GM13977 (cell line): ENCODE results near the gene ALB.

ENCODE experiments used
- DNase-seq: peaks from one replicate; pipeline ENCODE4 v3.0.0; 2012; ENCODE audit warnings: low spot score
- in situ Hi-C: fragments of 300-500 bp; cut with MboI; formaldehyde crosslinking; loops from one replicate; pipeline ENCODE4 v1.12.0; 2022; ENCODE audit warnings: low sequenced_read_pairs, low pct_unique_long_range_greater_than_20kb, mixed read lengths, inconsistent platforms; ENCODE audit not compliant: unreplicated experiment
- TF ChIP-seq, protein P1 (sequence below): IDR thresholded peaks from 2 replicates; pipeline ENCODE4 v1.5.1; 2012; ENCODE audit warnings: mild to moderate bottlenecking, control low read depth; ENCODE audit not compliant: insufficient read depth; ENCODE audit errors: extremely low read depth, missing control alignments

The ALB gene

DNA sequence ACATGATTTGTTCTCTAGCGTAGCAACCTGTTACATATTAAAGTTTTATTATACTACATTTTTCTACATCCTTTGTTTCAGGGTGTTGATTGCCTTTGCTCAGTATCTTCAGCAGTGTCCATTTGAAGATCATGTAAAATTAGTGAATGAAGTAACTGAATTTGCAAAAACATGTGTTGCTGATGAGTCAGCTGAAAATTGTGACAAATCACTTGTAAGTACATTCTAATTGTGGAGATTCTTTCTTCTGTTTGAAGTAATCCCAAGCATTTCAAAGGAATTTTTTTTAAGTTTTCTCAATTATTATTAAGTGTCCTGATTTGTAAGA lies 2.4 kb downstream of the ALB start:
- in situ Hi-C loops = no loop called here
- DNase-seq = no peak
- TF ChIP-seq, protein P1, sequence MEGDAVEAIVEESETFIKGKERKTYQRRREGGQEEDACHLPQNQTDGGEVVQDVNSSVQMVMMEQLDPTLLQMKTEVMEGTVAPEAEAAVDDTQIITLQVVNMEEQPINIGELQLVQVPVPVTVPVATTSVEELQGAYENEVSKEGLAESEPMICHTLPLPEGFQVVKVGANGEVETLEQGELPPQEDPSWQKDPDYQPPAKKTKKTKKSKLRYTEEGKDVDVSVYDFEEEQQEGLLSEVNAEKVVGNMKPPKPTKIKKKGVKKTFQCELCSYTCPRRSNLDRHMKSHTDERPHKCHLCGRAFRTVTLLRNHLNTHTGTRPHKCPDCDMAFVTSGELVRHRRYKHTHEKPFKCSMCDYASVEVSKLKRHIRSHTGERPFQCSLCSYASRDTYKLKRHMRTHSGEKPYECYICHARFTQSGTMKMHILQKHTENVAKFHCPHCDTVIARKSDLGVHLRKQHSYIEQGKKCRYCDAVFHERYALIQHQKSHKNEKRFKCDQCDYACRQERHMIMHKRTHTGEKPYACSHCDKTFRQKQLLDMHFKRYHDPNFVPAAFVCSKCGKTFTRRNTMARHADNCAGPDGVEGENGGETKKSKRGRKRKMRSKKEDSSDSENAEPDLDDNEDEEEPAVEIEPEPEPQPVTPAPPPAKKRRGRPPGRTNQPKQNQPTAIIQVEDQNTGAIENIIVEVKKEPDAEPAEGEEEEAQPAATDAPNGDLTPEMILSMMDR = no peak

DNA sequence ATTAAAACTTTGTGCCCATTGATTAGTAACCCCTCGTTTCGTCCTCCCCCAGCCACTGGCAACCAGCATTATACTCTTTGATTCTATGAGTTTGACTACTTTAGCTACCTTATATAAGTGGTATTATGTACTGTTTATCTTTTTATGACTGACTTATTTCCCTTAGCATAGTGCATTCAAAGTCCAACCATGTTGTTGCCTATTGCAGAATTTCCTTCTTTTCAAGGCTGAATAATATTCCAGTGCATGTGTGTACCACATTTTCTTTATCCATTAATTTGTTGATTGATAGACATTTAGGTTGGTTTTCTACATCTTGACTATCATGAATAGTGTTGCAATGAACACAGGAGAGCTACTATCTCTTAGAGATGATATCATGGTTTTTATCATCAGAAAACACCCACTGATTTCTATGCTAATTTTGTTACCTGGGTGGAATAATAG lies 3.2 kb downstream of the ALB start:
- in situ Hi-C loops = no loop called here
- TF ChIP-seq, protein P1 = no peak
- DNase-seq = no peak

DNA sequence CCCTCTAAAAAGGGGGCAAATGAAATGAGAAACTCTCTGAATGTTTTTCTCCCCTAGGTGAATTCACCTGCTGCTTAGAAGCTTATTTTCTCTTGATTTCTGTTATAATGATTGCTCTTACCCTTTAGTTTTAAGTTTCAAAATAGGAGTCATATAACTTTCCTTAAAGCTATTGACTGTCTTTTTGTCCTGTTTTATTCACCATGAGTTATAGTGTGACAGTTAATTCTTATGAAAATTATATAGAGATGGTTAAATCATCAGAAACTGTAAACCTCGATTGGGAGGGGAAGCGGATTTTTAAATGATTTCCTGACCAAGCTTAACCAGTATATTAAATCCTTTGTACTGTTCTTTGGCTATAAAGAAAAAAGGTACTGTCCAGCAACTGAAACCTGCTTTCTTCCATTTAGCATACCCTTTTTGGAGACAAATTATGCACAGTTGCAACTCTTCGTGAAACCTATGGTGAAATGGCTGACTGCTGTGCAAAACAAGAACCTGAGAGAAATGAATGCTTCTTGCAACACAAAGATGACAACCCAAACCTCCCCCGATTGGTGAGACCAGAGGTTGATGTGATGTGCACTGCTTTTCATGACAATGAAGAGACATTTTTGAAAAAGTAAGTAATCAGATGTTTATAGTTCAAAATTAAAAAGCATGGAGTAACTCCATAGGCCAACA lies 4.2 kb downstream of the ALB start:
- in situ Hi-C loops = no loop called here
- DNase-seq = no peak
- TF ChIP-seq, protein P1 = no peak

DNA sequence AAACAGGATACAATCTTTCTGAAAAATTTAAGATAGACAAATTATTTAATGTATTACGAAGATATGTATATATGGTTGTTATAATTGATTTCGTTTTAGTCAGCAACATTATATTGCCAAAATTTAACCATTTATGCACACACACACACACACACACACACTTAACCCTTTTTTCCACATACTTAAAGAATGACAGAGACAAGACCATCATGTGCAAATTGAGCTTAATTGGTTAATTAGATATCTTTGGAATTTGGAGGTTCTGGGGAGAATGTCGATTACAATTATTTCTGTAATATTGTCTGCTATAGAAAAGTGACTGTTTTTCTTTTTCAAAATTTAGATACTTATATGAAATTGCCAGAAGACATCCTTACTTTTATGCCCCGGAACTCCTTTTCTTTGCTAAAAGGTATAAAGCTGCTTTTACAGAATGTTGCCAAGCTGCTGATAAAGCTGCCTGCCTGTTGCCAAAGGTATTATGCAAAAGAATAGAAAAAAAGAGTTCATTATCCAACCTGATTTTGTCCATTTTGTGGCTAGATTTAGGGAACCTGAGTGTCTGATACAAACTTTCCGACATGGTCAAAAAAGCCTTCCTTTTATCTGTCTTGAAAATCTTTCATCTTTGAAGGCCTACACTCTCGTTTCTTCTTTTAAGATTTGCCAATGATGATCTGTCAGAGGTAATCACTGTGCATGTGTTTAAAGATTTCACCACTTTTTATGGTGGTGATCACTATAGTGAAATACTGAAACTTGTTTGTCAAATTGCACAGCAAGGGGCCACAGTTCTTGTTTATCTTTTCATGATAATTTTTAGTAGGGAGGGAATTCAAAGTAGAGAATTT lies 5.2 kb downstream of the ALB start:
- in situ Hi-C loops = no loop called here
- no peak for DNase-seq

DNA sequence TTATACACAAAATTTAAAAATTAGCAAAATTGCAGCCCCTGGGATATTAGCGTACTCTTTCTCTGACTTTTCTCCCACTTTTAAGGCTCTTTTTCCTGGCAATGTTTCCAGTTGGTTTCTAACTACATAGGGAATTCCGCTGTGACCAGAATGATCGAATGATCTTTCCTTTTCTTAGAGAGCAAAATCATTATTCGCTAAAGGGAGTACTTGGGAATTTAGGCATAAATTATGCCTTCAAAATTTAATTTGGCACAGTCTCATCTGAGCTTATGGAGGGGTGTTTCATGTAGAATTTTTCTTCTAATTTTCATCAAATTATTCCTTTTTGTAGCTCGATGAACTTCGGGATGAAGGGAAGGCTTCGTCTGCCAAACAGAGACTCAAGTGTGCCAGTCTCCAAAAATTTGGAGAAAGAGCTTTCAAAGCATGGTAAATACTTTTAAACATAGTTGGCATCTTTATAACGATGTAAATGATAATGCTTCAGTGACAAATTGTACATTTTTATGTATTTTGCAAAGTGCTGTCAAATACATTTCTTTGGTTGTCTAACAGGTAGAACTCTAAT lies 6.0 kb downstream of the ALB start:
- in situ Hi-C loops = no loop called here
- no peak for DNase-seq
- TF ChIP-seq, protein P1 = no peak

More for the DNA sequence above, 5.2 kb downstream of the ALB start:
- TF ChIP-seq, protein P1 = no peak

DNA sequence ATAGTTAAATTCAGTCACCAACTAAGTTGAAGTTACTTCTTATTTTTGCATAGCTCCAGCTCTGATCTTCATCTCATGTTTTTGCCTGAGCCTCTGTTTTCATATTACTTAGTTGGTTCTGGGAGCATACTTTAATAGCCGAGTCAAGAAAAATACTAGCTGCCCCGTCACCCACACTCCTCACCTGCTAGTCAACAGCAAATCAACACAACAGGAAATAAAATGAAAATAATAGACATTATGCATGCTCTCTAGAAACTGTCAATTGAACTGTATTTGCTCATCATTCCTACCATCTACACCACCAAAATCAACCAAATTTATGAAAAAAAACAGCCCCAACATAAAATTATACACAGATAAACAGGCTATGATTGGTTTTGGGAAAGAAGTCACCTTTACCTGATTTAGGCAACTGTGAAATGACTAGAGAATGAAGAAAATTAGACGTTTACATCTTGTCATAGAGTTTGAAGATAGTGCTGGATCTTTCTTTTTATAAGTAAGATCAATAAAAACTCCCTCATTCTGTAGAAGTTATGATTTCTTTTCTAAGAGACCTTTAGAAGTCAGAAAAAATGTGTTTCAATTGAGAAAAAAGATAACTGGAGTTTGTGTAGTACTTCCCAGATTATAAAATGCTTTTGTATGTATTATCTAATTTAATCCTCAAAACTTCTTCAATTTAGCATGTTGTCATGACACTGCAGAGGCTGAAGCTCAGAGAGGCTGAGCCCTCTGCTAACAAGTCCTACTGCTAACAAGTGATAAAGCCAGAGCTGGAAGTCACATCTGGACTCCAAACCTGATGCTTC lies 7.0 kb downstream of the ALB start:
- no peak for DNase-seq
- TF ChIP-seq, protein P1 = no peak

More for the DNA sequence above, 7.0 kb downstream of the ALB start:
- in situ Hi-C loops = no loop called here
